GM20000 (cell line): Measurements from ENCODE around the gene CEBPE.

Source experiments
- DNase-seq: peaks from one replicate; pipeline ENCODE4 v3.0.0; 2012; ENCODE audit warnings: low spot score
- TF ChIP-seq, protein P1 (sequence below): IDR thresholded peaks from 2 replicates; pipeline ENCODE4 v1.5.1; 2012; ENCODE audit warnings: mild to moderate bottlenecking, control low read depth; ENCODE audit errors: extremely low read depth, missing control alignments

CEBPE gene

DNA sequence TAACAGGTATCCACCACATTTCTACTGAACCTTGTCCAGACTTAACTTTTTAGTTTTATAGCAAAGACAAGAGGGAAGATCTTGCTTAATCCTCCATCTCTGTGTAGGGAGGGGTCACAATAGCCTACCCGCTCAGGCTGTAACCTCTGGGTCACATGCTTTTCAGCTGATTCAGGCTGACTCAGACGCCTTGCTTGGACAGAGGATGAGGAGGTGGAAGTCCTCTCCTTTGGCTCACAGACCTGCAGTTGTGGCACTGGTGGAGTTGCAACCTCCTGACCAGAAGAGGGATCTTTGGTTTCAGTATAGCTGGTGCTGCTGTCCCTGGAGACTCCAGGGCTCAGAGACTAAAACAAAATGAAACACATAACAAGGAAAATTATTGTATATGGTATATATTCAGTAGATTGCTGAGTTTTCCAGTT lies 40.4 kb downstream of the CEBPE start:
- no peak for DNase-seq
- TF ChIP-seq, protein P1, sequence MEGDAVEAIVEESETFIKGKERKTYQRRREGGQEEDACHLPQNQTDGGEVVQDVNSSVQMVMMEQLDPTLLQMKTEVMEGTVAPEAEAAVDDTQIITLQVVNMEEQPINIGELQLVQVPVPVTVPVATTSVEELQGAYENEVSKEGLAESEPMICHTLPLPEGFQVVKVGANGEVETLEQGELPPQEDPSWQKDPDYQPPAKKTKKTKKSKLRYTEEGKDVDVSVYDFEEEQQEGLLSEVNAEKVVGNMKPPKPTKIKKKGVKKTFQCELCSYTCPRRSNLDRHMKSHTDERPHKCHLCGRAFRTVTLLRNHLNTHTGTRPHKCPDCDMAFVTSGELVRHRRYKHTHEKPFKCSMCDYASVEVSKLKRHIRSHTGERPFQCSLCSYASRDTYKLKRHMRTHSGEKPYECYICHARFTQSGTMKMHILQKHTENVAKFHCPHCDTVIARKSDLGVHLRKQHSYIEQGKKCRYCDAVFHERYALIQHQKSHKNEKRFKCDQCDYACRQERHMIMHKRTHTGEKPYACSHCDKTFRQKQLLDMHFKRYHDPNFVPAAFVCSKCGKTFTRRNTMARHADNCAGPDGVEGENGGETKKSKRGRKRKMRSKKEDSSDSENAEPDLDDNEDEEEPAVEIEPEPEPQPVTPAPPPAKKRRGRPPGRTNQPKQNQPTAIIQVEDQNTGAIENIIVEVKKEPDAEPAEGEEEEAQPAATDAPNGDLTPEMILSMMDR = no peak

DNA sequence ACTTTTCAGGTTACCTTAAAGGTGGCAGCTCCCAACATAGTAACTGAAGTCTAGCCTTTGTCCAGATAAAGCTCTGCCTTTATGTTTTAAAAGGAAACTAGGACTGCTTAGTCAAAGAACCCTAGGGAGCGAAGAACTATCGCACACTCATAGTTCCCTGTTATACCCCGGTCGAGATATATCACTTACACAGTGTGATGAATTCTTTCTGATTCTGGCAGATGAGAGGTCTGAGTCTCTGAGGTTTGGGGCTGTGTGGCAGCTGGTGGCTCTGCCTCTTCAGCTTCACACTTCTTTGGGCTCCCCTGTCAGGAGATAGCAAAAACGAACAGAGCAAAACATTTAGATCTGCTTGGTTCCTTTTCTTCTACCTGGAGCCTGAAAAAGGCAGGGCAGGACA lies 41.1 kb downstream of the CEBPE start:
- no peak for DNase-seq
- TF ChIP-seq, protein P1 = no peak

DNA sequence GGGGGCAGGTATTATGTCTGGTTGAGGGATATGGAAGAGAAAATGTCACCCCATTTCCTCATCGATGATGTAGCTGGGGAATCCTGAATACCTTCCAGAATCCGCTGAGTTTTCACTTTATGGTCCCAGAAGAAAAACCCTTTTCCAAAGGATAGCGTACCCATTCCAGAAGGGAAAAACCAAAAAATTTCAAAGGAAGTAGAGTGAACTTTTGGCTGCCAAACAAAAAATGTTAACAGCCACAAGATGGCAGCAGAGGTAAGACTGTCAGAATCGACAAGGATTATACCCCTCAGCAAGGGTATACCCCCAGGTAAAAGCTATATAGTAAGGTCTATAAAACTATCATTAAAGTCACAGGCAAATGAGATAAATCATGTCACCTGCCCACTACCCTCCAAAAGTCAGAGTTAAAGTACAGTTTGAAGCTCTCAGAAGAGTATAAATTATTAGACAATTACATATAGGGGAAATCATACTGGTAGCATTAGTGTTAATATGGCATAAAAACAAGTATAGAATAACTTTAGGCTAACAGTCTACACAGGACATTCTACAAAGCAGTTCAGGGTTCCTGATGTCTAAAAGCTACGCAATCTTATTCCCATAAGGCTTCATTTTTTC lies 42.2 kb downstream of the CEBPE start:
- DNase-seq = no peak
- TF ChIP-seq, protein P1 = peak; percentile 45

DNA sequence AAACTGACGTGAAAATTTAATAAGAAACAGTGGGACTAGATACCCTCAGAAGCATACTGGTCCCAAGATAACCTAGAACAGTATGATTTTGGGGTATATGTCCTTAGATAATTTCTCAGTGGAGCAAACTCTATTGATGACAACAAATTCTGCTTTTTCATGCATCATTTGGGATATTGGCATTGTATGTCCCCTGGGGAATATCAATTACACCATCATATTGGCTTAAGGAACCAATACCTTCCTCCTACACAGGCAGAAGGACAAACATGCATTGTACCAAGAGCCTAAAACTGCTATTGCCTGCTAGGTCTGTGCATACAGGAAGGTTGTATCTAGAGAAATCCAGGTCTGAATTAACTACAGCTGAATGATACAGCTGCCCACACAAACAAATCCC lies 44.1 kb downstream of the CEBPE start:
- no peak for DNase-seq
- TF ChIP-seq, protein P1 = no peak

DNA sequence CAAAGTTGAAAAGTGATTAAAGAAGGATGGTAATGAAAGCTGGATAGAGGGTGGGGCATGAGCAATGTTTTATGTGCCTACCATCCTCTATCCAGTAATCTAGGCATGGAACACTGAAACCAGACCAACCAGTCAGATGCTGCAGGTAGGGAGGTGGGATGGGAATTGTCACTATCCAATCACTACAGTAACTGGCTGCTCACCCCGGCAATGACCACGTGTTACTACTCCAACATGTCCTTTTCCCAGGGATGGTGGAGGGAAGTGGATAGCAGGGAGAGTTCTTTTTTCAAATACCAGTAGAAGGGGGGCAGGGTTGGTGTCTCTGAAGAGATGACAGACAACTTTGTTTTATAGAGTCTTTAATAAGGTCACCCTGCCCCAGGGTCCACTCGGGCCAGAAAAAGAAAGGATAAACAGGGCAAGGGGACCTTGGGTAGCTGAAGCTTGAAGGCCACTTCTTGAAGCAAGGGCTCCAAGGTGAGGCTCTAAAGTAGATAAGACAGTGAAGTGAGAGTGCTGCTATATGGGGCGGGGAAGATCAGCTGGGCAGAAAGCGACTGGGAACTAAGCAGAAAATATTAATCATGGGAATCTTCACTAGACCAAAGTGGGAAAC lies 47.0 kb downstream of the CEBPE start:
- TF ChIP-seq, protein P1 = no peak
- no peak for DNase-seq

DNA sequence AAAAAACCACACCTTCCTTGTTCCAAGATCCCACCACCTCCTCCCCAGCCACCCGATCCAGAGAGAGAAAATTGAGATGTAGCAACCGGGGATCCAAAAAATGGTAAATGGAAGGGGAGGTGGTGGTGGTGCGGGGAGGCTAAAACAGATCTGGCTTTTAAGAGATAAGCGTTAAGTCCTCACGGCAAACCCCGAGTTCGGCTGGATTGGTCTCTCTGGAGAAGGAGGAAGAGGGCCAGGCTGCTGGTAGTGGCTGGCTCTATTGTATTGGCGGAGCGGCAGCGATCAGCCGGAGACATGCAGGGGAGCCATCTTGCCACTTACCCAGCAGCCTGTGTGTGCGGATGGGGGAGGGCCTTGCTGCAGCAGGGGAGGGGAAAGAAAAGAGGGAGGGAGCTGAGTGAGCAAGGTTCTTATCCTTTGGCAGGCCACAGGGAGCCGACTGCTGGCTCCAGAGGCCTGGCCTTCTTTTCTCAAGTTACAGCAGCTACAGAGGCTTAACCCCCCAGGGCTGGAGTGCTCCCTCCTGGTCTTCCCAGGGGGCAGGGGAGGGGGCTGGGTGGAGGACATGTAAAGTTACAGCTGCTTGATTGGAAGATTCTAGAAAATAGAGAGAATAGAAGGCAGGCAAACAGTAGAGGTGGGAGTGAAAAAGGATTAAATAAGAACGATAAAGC lies 47.7 kb downstream of the CEBPE start:
- TF ChIP-seq, protein P1 = no peak
- peak; percentile 88 for DNase-seq
